NT2/D1 (cell line): ENCODE data around the gene LTBP2.

Experiments
- DNase-seq: peaks from one replicate; pipeline ENCODE4 v3.0.0-alpha.2; 2011; ENCODE audit warnings: low read depth, low spot score
- H3K27me3 ChIP-seq: 2 replicates; pipeline ENCODE4 v1.6.0; 2011; ENCODE audit warnings: mild to moderate bottlenecking; ENCODE audit not compliant: insufficient read length, insufficient read depth
- H3K36me3 ChIP-seq: 2 replicates; pipeline ENCODE4 v1.6.1; 2011; ENCODE audit warnings: mild to moderate bottlenecking, low read length, mixed read lengths; ENCODE audit not compliant: insufficient read depth, insufficient read length
- H3K4me1 ChIP-seq: 2 replicates; pipeline ENCODE4 v1.5.1; 2011; ENCODE audit not compliant: insufficient read depth, insufficient read length
- H3K4me3 ChIP-seq: 2 replicates; pipeline ENCODE4 v1.5.1; 2011; ENCODE audit warnings: low read depth; ENCODE audit not compliant: insufficient read length
- H3K9ac ChIP-seq: 2 replicates; pipeline ENCODE4 v1.6.0; 2011; ENCODE audit warnings: low read depth; ENCODE audit not compliant: insufficient read length
- H3K9me3 ChIP-seq: 2 replicates; pipeline ENCODE4 v1.5.1; 2011; ENCODE audit warnings: mild to moderate bottlenecking, low read length; ENCODE audit not compliant: insufficient read depth
- SUZ12 ChIP-seq: IDR thresholded peaks from 2 replicates; pipeline ENCODE4 v1.6.1; 2011; ENCODE audit not compliant: insufficient read length, insufficient read depth; ENCODE audit errors: extremely low read depth
- YY1 ChIP-seq: IDR thresholded peaks from 2 replicates; pipeline ENCODE4 v1.6.1; 2011; ENCODE audit not compliant: insufficient read length, insufficient read depth
- ZNF274 ChIP-seq: IDR thresholded peaks from 2 replicates; pipeline ENCODE4 v1.6.1; 2011; ENCODE audit warnings: mild to moderate bottlenecking, low read depth, low read length

The LTBP2 gene

DNA sequence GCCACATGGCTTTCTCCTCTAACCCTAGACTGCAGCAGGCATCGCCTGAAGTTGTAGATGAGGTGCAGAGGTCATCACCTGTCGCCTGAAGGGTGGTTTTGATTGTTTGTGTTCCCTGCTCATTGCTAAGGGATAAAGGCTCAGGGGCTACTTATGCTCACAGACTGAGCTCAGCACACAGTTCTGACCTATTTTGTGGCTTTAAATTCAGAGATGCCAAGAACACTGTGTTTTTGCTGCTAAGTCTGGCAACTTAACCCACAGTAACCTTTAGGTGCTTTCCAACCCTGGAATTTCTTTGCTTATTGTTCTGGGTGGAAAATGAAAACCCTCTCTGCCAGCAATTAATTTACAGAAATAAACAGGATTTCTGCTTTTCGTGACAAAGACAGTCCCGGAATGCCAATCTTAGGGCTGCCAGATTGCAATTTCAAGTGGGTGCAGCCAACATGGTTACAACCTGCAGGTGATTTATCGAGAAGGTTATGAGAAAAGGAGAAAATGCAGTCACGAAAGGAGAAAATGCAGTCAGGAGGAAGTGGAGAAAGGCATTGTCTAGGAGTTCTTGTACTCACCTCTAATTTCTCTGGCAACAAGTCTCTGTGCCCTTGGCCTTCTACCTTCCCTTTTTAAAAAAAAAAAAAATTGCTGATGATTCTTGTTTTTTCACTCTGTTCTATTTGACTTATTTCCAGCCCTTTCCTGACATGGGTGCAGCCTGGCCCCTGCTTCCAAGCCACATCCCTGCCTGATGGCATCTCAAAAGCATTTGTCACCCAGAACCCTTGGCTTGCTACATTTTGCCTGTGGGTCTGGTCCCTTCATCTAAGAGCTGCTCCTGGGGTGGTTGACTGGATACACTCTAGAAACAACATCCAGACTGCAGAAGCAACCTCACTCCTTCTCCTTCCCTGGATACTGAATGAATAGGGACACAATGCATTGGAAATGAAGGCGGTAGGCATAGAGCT lies 142.2 kb downstream of the LTBP2 start:
- DNase-seq: no peak
- Histone ChIP-seq H3K36me3 (no peaks in the 10 kb centered on the region), H3K9ac (no peak overlapping the region), H3K4me1 (no peaks in the 10 kb centered on the region), H3K9me3 (no peaks in the 10 kb centered on the region), H3K4me3 (no peak overlapping the region), H3K27me3 (no peaks in the 10 kb centered on the region)
- TF ChIP-seq SUZ12 (no peak), ZNF274 (no peak), YY1 (no peak)

DNA sequence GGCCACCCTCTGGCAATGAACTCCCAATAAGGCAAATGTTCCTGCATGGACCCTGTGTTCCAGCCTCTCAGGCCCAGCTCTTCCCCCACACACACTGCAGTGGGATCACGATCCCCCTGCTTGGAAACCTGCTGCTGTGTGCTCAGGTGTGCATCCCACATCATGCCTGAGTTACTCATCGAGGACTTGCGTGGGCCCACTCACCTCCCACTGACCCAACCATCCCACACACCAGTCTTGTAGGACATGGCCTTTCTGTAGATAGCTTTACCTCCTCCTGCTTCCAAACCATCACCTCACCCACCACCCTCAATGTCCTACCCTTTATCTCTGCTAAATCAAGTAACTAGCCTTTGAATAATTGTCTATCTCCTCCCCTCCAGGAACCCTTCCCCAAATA lies 143.5 kb downstream of the LTBP2 start:
- no peak for DNase-seq
- Histone ChIP-seq H3K36me3 (no peaks in the 10 kb centered on the region), H3K9me3 (no peaks in the 10 kb centered on the region), H3K4me3 (no peak overlapping the region), H3K4me1 (no peaks in the 10 kb centered on the region), H3K27me3 (no peaks in the 10 kb centered on the region), H3K9ac (no peak overlapping the region)
- TF ChIP-seq YY1 (no peak), SUZ12 (no peak), ZNF274 (no peak)

DNA sequence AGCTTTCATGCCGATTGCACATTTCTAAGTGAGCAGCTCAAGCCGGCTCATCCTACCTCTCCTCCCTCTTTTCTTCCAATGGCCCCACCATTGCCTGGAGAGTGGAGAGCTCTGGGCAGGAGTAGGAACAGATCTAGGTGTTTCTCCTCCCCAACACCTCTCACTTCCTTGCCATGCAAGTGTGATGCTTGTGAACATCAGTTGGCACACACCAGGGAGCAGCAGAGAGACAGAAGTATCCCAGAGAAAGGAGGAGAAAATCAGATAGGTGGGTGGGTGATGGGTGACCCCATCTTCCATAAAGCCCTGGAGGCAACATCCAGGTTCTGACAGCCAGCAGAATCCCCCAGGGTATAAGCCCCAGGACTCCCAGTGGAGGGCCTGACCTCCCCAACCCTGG lies 146.7 kb downstream of the LTBP2 start:
- TF ChIP-seq ZNF274 (no peak), YY1 (no peak), SUZ12 (no peak)
- H3K36me3 ChIP-seq: no peaks in the 10 kb centered on the region
- H3K4me1 ChIP-seq: no peaks in the 10 kb centered on the region
- no peak overlapping the region for H3K4me3 ChIP-seq
- no peak overlapping the region for H3K9ac ChIP-seq
- DNase-seq: no peak
- no peaks in the 10 kb centered on the region for H3K27me3 ChIP-seq
- no peaks in the 10 kb centered on the region for H3K9me3 ChIP-seq

DNA sequence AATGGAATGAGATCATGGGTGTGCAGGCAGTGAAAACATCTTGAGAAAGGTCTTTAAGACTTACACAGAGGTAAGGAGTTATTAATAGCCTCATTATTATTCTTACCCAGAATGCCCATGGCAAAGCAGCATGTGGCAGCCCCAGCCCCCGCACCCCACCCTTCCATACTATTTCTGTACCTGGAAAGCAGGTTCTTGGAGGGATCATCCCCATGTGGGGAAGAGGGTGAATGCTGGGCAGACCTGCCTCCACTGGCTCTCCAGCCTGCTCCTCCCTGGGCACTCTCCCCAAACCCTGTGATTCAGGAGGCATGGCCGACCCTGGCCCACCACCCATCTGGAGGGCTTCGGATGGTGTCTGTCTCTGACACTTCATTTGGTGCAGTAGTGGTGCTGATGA lies 147.3 kb downstream of the LTBP2 start:
- no peak for DNase-seq
- Histone ChIP-seq H3K4me1 (no peaks in the 10 kb centered on the region), H3K9ac (no peak overlapping the region), H3K9me3 (no peaks in the 10 kb centered on the region), H3K36me3 (no peaks in the 10 kb centered on the region), H3K27me3 (no peaks in the 10 kb centered on the region), H3K4me3 (no peak overlapping the region)
- TF ChIP-seq SUZ12 (no peak), ZNF274 (no peak), YY1 (no peak)

DNA sequence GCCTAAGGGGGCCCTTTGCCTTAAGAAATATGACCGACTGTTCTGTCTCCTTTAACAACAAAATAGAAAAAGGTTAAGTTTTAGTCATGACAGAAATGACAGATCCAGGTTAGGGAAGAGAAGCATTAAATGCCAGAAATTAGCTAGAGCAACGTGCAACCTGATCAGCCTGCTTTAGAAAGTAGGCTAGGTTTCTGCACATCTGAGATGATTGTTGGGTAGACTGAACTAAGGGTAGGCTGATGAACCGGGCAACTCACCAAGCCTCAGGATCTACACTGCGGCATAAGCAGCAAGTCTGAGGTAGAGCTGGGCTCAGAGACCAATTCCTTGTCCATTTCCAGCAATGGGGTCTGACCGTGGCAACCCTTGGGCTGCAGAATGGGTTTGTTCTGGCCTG lies 148.3 kb downstream of the LTBP2 start:
- Histone ChIP-seq H3K4me1 (peaks cover 2% of the 10 kb centered on the region), H3K36me3 (no peaks in the 10 kb centered on the region), H3K9me3 (no peaks in the 10 kb centered on the region), H3K4me3 (no peak overlapping the region), H3K9ac (no peak overlapping the region), H3K27me3 (no peaks in the 10 kb centered on the region)
- TF ChIP-seq ZNF274 (no peak), SUZ12 (no peak), YY1 (no peak)
- no peak for DNase-seq

DNA sequence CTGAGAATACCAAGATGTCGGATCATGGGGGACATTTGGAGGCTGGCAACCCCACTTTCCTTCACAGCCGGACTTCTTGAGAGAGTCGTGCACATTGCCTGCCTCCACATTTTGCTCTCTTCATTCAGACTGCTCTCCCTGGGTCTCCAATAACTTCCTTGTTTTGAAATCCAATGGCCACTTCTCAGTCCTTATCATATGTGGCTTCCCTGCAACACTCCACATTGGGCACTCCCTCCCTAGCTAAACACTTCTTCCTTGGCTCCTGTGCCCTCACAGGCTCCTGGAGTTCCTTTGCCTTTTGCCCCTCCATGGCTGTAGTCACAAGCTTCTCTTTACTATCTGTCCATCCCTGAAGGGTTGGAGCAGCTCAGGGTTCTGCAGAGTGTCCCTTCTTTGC lies 149.0 kb downstream of the LTBP2 start:
- DNase-seq: no peak
- H3K4me1 ChIP-seq: peaks cover 2% of the 10 kb centered on the region
- no peaks in the 10 kb centered on the region for H3K9me3 ChIP-seq
- no peaks in the 10 kb centered on the region for H3K27me3 ChIP-seq
- H3K4me3 ChIP-seq: no peak overlapping the region
- TF ChIP-seq SUZ12 (no peak), ZNF274 (no peak), YY1 (no peak)
- H3K9ac ChIP-seq: no peak overlapping the region
- no peaks in the 10 kb centered on the region for H3K36me3 ChIP-seq

DNA sequence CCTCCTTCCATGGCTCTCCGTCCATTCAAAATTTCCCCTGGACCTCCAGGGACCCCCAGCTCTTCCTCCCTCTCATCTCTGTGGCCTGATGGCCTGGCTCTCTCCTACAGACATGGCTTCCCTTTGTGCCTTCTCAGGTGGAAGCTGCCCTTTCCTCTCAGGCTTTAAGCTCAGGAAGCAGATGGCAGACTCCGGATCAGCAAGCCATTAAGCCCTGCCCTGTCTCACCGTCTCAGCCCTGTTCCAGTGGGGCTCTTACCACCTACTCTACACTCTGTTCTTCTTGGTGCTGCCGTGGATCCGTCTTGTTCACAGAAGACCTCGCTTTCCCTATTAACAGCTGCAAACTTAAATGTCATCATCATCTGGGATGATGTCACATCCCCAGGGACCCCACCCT lies 152.1 kb downstream of the LTBP2 start:
- Histone ChIP-seq H3K36me3 (no peaks in the 10 kb centered on the region), H3K27me3 (no peaks in the 10 kb centered on the region), H3K9ac (no peak overlapping the region), H3K9me3 (peaks cover 2% of the 10 kb centered on the region; the same call in 1 of the 2 replicates), H3K4me3 (no peak overlapping the region), H3K4me1 (peaks cover 2% of the 10 kb centered on the region)
- DNase-seq: no peak
- TF ChIP-seq ZNF274: no peak
- TF ChIP-seq YY1: no peak
- TF ChIP-seq SUZ12: no peak
